Panc1 (cell line): ENCODE results near the gene RPL3. TPM values are rescaled to one million over a fixed set of nuclear protein-coding genes. Genes with fewer than 3 reads are reported as not detected.
A peak's percentile ranks its signal among the peaks of the same experiment; 100 is the strongest.

Source experiments
- ATAC-seq: fragments of 200-7000 bp; cut with Tn5 transposase; 2 replicates; pipeline ENCODE4 v1.9.1; 2020; ENCODE audit warnings: mild to moderate bottlenecking, moderate library complexity
- BruUV-seq: library from RNA; stranded (reverse); fragments of 400-500 nt; replicated peaks from 2 replicates; lab custom pipeline; 2021; lab: Mats Ljungman, UMichigan
- CTCF ChIA-PET: fragments of 300-600 bp; sonication (Branson Sonifier 250); formaldehyde crosslinking; loops from one replicate; lab custom pipeline; 2022; ENCODE audit warnings: antibody characterized with exemption; lab: Charles Lee
- POLR2A ChIA-PET: fragments of 300-600 bp; sonication (Branson Sonifier 250); formaldehyde crosslinking; loops from one replicate; lab custom pipeline; 2022; ENCODE audit warnings: antibody characterized with exemption; lab: Charles Lee
- DNase-seq: peaks from one replicate; pipeline ENCODE4 v3.0.0-alpha.2; 2010; ENCODE audit warnings: low read depth, low spot score
- H3K27ac ChIP-seq: 2 replicates; pipeline ENCODE4 v1.5.1; 2011; ENCODE audit warnings: mild to moderate bottlenecking, low read length, inconsistent platforms
- H3K27me3 ChIP-seq: fragments of 200-500 bp; sonication (Bioruptor generic); 2 replicates; pipeline ENCODE4 v1.6.0; 2014; ENCODE audit warnings: low read length, inconsistent platforms; ENCODE audit not compliant: control insufficient read depth, insufficient read depth
- H3K36me3 ChIP-seq: fragments of 200-500 bp; sonication (Bioruptor generic); 2 replicates; pipeline ENCODE4 v1.5.1; 2014; ENCODE audit warnings: inconsistent platforms, mild to moderate bottlenecking, low read length, moderate library complexity; ENCODE audit not compliant: control insufficient read depth, insufficient read depth
- H3K4me1 ChIP-seq: 2 replicates; pipeline ENCODE4 v1.5.1; 2011; ENCODE audit warnings: inconsistent platforms, mild to moderate bottlenecking, low read length, moderate library complexity; ENCODE audit not compliant: control insufficient read depth, insufficient read depth
- H3K4me3 ChIP-seq, 2 experiments: 2 replicates each; pipeline ENCODE4 v1.5.1; 2011 to 2012; ENCODE audit warnings: low read depth in 2 of 2, low read length in 2 of 2, mild to moderate bottlenecking in 2 of 2, inconsistent platforms in 1 of 2, moderate library complexity in 1 of 2
- H3K9me3 ChIP-seq: fragments of 200-500 bp; sonication (Bioruptor generic); 2 replicates; pipeline ENCODE4 v1.5.1; 2014; ENCODE audit warnings: low read depth, mild to moderate bottlenecking, inconsistent platforms, low read length, moderate library complexity; ENCODE audit not compliant: control insufficient read depth, insufficient read depth
- CTCF ChIP-seq: fragments of 450-650 bp; IDR thresholded peaks from 2 replicates; pipeline ENCODE4 v1.5.1; 2017; ENCODE audit warnings: mild to moderate bottlenecking
- POLR2AphosphoS5 ChIP-seq: IDR thresholded peaks from 2 replicates; pipeline ENCODE4 v1.6.1; 2012; ENCODE audit warnings: mild to moderate bottlenecking, low read depth, low read length, moderate library complexity
- REST ChIP-seq, 2 experiments: IDR thresholded peaks; 2 replicates each; pipeline ENCODE4 v1.6.1; 2011 to 2012; ENCODE audit warnings: low read depth in 2 of 2, control low read depth in 1 of 2, low read length in 1 of 2, mild to moderate bottlenecking in 1 of 2, moderate library complexity in 1 of 2; ENCODE audit not compliant: insufficient read depth in 1 of 2
- SIN3A ChIP-seq: IDR thresholded peaks from 2 replicates; pipeline ENCODE4 v1.6.1; 2012; ENCODE audit warnings: low read depth, mild to moderate bottlenecking, low read length, moderate library complexity, borderline replicate concordance; ENCODE audit not compliant: insufficient read depth
- TCF7L2 ChIP-seq: IDR thresholded peaks from 2 replicates; pipeline ENCODE4 v1.6.1; 2011; ENCODE audit warnings: mild to moderate bottlenecking, low read depth, low read length, inconsistent platforms
- in situ Hi-C: cut with HindIII; loops from 2 replicates; pipeline ENCODE4 v1.10.0; 2016; ENCODE audit warnings: low sequenced_read_pairs, low pct_unique_long_range_greater_than_20kb
- intact Hi-C: fragments of 100-400 bp; cut with micrococcal nuclease; formaldehyde crosslinking; loops from one replicate; pipeline ENCODE4 v1.10.0; 2022; ENCODE audit not compliant: unreplicated experiment
- total RNA-seq: library from RNA; stranded (reverse); gene quantifications from one replicate; pipeline ENCODE4 v1.2.1, GENCODE V29; 2021; ENCODE audit not compliant: unreplicated experiment

Gene RPL3
- total RNA-seq, 1 experiment from 2014 or later = 885 TPM

GRCh38 chr22:39294571-39295468 lies 24.6 kb downstream of the RPL3 start:
- POLR2A ChIA-PET = interaction anchor here (0.6 kb wide), 1 partner anchor 50 kb away, joined by 12 read pairs; the partner anchor contains the start of gene PDGFB
- in situ Hi-C loops = no loop called here
- CTCF ChIA-PET = no interaction called here
- TF ChIP-seq POLR2AphosphoS5 (no peak), REST (IDR thresholded peaks at IDR 0.05; ENCODE audit: insufficient read depth in 1 of 2, low read depth in 2 of 2, low read length in 1 of 2) (no peak), TCF7L2 (no peak)
- no peak for DNase-seq
- no peaks in the 10 kb centered on the region for H3K36me3 ChIP-seq
- H3K27me3 ChIP-seq = no peaks in the 10 kb centered on the region
- intact Hi-C loops = loop anchor here (5.0 kb wide), 1 partner anchor 38 kb away; no protein-coding TSS in a partner anchor
- no peak for ATAC-seq
- no peaks in the 10 kb centered on the region for H3K9me3 ChIP-seq
- peak overlapping the region; percentile 63 for H3K27ac ChIP-seq
- BruUV-seq = no TSS peak
- H3K4me1 ChIP-seq = peaks cover 67% of the 10 kb centered on the region
- no peak overlapping the region for H3K4me3 ChIP-seq

GRCh38 chr22:39293766-39294368 lies 25.6 kb downstream of the RPL3 start:
- no peak for ATAC-seq
- H3K27me3 ChIP-seq = no peaks in the 10 kb centered on the region
- peak overlapping the region; percentile 63 for H3K27ac ChIP-seq
- H3K4me1 ChIP-seq = peaks cover 69% of the 10 kb centered on the region
- POLR2A ChIA-PET = no interaction called here
- CTCF ChIA-PET = no interaction called here
- H3K9me3 ChIP-seq = no peaks in the 10 kb centered on the region
- no peaks in the 10 kb centered on the region for H3K36me3 ChIP-seq
- in situ Hi-C loops (no loop called here), intact Hi-C loops (loop anchor here (5.0 kb wide), 1 partner anchor 37 kb away; no protein-coding TSS in a partner anchor)
- BruUV-seq = no TSS peak
- no peak for DNase-seq
- no peak for TF ChIP-seq SIN3A
- TF ChIP-seq REST (IDR thresholded peaks at IDR 0.05; ENCODE audit: insufficient read depth in 1 of 2, low read depth in 2 of 2, low read length in 1 of 2) = no peak
- no peak for TF ChIP-seq TCF7L2
- TF ChIP-seq CTCF = no peak
- TF ChIP-seq POLR2AphosphoS5 = no peak
- H3K4me3 ChIP-seq = no peak overlapping the region
